Stomach (tissue), 9 donors: ENCODE results near the gene ATP1B1. TPM values are rescaled to one million over a fixed set of nuclear protein-coding genes. Genes with fewer than 3 reads are reported as not detected.
"Not testable (repeated sequence)": the region's sequence is repeated elsewhere in the genome, so short reads cannot be mapped to it uniquely, and the experiment has no call there.

ENCODE experiments used
- DNase-seq, 2 donors: peaks; one replicate each; pipeline versions ENCODE4 v3.0.0 to v3.0.0-alpha.2; 2013 to 2019
- H3K27ac ChIP-seq, 5 donors: fragments of 200-600 bp in 4 of 5; sonication (generic) in 4 of 5; one replicate each; pipeline ENCODE4 v1.5.1; 2013 to 2019; ENCODE audit warnings: mild to moderate bottlenecking in 1 of 5, moderate library complexity in 1 of 5
- H3K27me3 ChIP-seq, 3 donors: fragments of 200-600 bp; sonication (generic); one replicate each; pipeline ENCODE4 v1.5.1; 2017 to 2019; ENCODE audit warnings: mixed run types in 1 of 3
- H3K36me3 ChIP-seq, 4 donors: fragments of 200-600 bp; sonication (generic); 1 replicate in 3 of 4; 2 replicates in 1 of 4; pipeline ENCODE4 v1.5.1; 2016 to 2019
- H3K4me1 ChIP-seq, 4 donors: fragments of 200-600 bp; sonication (generic); one replicate each; pipeline ENCODE4 v1.5.1; 2016 to 2019
- H3K4me3 ChIP-seq, 4 donors: fragments of 200-600 bp; sonication (generic) in 3 of 4; one replicate each; pipeline ENCODE4 v1.5.1; 2016 to 2019; ENCODE audit warnings: mild to moderate bottlenecking in 1 of 4
- H3K9me3 ChIP-seq, 4 donors: fragments of 200-600 bp; sonication (generic); one replicate each; pipeline ENCODE4 v1.5.1; 2016 to 2019
- EP300 ChIP-seq: sonication (generic); formaldehyde crosslinking; IDR thresholded peaks from one replicate; pipeline ENCODE4 v1.6.1; 2017; ENCODE audit warnings: antibody characterized with exemption
- POLR2A ChIP-seq, 4 donors: fragments of 450-650 bp; IDR thresholded peaks; one replicate each; pipeline ENCODE4 v1.6.1; 2016; ENCODE audit warnings: antibody characterized with exemption in 4 of 4, control low read depth in 2 of 4, mild to moderate bottlenecking in 1 of 4, moderate library complexity in 1 of 4
- POLR2AphosphoS5 ChIP-seq, 3 donors: sonication (generic); formaldehyde crosslinking; IDR thresholded peaks; one replicate each; pipeline ENCODE4 v1.6.1; 2016; ENCODE audit warnings: antibody characterized with exemption in 3 of 3
- WGBS, 5 donors: extraction: QIAGEN DNeasy Blood & Tissue Kit in 3 of 5; methylation state at CpG; one replicate each; pipeline versions ENCODE4 v1.1.5 to v1.1.7; 2013 to 2018; 5-methylcytosine and 5-hydroxymethylcytosine counted together
- intact Hi-C: fragments of 100-400 bp; cut with DNase I; formaldehyde crosslinking; loops from one replicate; pipeline ENCODE4 v1.15.1; 2023; ENCODE audit warnings: low total_unique reads
- polyA plus RNA-seq, 3 donors: library from polyadenylated mRNA; stranded (reverse); fragments of 200-250 nt; gene quantifications; one replicate each; pipeline ENCODE4 v1.2.3, GENCODE V29; 2013
- total RNA-seq, 5 donors: library from RNA; depleted of rRNA; stranded (reverse); fragments of >200 nt; gene quantifications; one replicate each; pipeline versions ENCODE4 v1.1.0 to v1.2.3, GENCODE V29; 2014 to 2016
- TF ChIP-seq, protein P1 (sequence below), 7 experiments: fragments of 450-650 bp in 4 of 7; fragments of 200-600 bp in 3 of 7; sonication (generic) in 3 of 7; IDR thresholded peaks; one replicate each; pipeline ENCODE4 v1.5.1; 2016 to 2019; ENCODE audit warnings: antibody characterized with exemption in 7 of 7, control low read depth in 2 of 7, mild to moderate bottlenecking in 1 of 7
- donor health status: healthy with polysubstance abuse.
- donor health status: Bipolar disorder and iron deficiency.
- donor health status: healthy.

ATP1B1 gene
- total and polyA plus RNA-seq, 8 donors: 59.9 to 507 (median 146) TPM

DNA sequence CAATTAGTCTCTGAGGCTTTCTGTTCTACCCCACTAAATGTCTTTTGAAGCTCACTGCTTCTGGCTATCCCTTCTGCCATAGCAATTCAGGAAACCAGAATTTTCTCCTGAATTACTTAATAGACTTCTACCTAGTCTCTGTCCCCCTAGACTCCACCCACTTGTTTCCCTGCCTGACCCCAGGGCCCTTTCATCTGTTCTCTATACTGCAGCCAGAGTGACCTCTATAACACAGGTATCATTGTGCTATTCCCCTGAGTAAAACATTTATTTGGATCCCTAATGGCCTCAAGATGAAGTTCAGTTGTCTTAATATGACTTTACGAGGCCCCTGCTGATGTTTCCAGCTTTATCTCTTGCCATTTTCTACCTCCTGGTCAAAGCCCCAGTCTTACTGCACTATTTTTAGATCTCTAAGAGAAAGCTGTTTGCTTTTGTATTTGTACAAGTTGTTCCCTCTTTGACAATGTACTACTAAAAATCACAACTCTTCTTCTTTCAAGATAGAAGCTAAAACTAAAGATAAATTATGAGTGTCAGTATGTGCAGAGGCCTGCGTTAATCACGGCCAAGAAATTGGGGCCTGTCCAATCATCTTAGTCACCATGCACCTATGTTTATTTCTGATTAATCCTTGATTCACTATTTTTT is 54.5 kb downstream of the ATP1B1 start:
- peaks cover 0 to 19% (median 8%) of the 10 kb centered on the region in 4 donors for H3K4me1 ChIP-seq
- intact Hi-C loops: no loop called here
- no peak for DNase-seq
- H3K27me3 ChIP-seq: no peaks in the 10 kb centered on the region
- no peaks in the 10 kb centered on the region for H3K9me3 ChIP-seq
- TF ChIP-seq EP300 (no peak), POLR2AphosphoS5 (IDR thresholded peaks at IDR 0.05) (no peak), POLR2A (IDR thresholded peaks at IDR 0.05) (no peak)
- TF ChIP-seq, protein P1, sequence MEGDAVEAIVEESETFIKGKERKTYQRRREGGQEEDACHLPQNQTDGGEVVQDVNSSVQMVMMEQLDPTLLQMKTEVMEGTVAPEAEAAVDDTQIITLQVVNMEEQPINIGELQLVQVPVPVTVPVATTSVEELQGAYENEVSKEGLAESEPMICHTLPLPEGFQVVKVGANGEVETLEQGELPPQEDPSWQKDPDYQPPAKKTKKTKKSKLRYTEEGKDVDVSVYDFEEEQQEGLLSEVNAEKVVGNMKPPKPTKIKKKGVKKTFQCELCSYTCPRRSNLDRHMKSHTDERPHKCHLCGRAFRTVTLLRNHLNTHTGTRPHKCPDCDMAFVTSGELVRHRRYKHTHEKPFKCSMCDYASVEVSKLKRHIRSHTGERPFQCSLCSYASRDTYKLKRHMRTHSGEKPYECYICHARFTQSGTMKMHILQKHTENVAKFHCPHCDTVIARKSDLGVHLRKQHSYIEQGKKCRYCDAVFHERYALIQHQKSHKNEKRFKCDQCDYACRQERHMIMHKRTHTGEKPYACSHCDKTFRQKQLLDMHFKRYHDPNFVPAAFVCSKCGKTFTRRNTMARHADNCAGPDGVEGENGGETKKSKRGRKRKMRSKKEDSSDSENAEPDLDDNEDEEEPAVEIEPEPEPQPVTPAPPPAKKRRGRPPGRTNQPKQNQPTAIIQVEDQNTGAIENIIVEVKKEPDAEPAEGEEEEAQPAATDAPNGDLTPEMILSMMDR (IDR thresholded peaks at IDR 0.05): no peak
- H3K36me3 ChIP-seq: no peaks in the 10 kb centered on the region
- WGBS, 5 donors: 34 to 60% (median 48%) methylated on average over 3 of the region's 3 CpGs
- H3K27ac ChIP-seq: peak overlapping the region in 2 of 5 donors; percentile 13 to 29
- H3K4me3 ChIP-seq: no peak overlapping the region

DNA sequence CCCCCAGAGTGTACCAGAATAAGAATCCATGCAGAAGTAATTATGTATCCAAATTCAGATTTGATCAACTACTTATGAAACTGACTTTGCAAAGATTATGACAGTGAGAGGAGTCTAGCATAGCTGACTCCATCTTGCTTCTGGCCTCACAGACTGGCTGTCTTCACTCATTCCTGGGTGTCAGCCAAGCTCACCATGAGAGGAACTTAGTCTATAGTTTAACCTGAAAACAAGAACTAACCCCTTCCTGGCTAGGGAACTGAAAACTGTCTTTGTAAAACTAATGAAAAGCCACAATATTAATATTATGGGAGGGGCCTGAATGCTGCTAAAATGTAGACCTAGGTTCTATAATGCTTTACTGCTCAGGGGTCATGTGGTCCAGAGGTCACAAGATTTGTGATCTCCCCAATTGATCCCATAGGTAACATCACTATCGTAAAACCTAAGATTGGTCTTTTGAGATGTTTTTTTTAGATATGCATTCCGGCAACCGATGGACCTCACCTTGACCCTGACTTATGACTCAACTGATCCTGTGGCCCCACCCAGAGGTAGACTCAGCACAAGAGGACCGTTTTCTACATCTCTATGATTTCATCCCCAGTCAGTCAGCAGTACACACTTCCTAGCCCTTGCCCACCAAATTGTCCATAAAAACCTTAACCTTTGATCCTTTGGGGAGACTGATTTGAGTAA is 55.2 kb downstream of the ATP1B1 start:
- DNase-seq: peak in 1 of 2 donors; percentile 23
- no peaks in the 10 kb centered on the region for H3K9me3 ChIP-seq
- H3K4me3 ChIP-seq: no peak overlapping the region
- TF ChIP-seq, protein P1 (IDR thresholded peaks at IDR 0.05): no peak
- WGBS, 5 donors: 77 to 91% (median 89%) methylated on average over 4 of the region's 4 CpGs
- H3K27me3 ChIP-seq: no peaks in the 10 kb centered on the region
- H3K36me3 ChIP-seq: no peaks in the 10 kb centered on the region
- H3K27ac ChIP-seq: peak overlapping the region in 1 of 5 donors; percentile 29
- peaks cover 0 to 16% (median 8%) of the 10 kb centered on the region in 4 donors for H3K4me1 ChIP-seq
- intact Hi-C loops: no loop called here

DNA sequence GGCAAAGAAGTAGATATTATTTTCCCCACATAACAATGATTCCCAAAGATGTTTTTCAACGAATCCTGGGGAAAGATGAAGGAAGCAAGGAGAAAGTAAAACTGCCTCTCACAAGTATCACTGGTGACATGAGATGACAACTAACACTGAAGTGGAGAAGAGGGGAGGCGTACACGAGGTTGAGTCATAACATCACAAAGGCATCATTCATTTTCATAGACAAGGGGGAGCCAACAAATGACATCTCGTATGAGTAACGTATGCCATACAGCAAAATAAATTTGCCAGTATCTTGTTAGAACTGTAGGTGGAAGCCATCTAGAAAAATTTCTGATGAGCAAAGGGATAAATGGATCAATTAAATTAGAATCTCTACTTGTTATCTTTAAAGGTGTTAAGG is 56.6 kb downstream of the ATP1B1 start:
- TF ChIP-seq POLR2AphosphoS5 (IDR thresholded peaks at IDR 0.05) (no peak), POLR2A (IDR thresholded peaks at IDR 0.05) (no peak), EP300 (no peak)
- TF ChIP-seq, protein P1 (IDR thresholded peaks at IDR 0.05): no peak
- Histone ChIP-seq H3K36me3 (no peaks in the 10 kb centered on the region), H3K9me3 (no peaks in the 10 kb centered on the region), H3K27me3 (no peaks in the 10 kb centered on the region), H3K4me1 (peaks cover 0 to 14% (median 8%) of the 10 kb centered on the region in 4 donors), H3K27ac (no peak overlapping the region), H3K4me3 (no peak overlapping the region)
- intact Hi-C loops: no loop called here
- WGBS, 5 donors: 62 to 74% (median 72%) methylated on average over 5 of the region's 5 CpGs
- no peak for DNase-seq

DNA sequence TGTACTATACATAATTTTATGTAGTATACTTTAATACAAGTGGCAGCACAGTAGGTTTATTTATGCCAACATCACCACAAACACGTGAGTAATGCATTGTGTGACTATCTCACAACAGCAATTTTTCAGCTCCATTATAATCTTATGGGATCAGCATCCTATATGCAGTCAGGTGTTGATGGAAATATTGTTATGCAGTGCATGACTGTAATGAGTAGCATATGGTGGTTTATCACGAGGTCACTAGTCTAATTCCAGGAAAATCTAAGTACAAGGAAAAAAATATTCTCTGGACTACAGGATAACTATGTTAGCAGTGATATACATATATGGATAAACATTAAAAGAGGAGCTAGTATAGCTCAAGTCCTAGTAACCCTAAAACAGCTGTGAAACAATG is 69.0 kb downstream of the ATP1B1 start:
- Histone ChIP-seq H3K27ac (no peak overlapping the region), H3K9me3 (no peaks in the 10 kb centered on the region), H3K27me3 (no peaks in the 10 kb centered on the region), H3K4me1 (no peaks in the 10 kb centered on the region), H3K4me3 (no peak overlapping the region), H3K36me3 (no peaks in the 10 kb centered on the region)
- intact Hi-C loops: no loop called here
- TF ChIP-seq, protein P1 (IDR thresholded peaks at IDR 0.05): no peak
- TF ChIP-seq POLR2A (IDR thresholded peaks at IDR 0.05) (no peak), POLR2AphosphoS5 (IDR thresholded peaks at IDR 0.05) (no peak)
- DNase-seq: no peak
- WGBS, 5 donors: 66 to 79% (median 70%) methylated on average over 2 of the region's 2 CpGs

DNA sequence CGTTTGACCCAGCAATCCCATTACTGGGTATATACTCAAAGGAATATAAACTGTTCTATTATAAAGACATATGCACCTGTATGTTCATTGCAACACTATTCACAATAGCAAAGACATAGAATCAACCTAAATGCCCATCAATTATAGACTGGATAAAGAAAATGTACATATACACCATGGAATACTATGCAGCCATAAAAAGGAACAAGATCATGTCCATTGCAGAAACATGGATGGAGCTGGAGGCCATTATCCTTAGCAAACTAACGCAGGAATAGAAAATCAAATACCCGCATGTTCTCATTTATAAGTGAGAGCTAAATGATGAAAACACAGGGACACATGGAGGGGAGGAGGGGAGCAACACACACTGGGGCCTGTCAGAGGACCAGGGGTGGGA is 72.9 kb downstream of the ATP1B1 start:
- WGBS, 5 donors: 94 to 100% (median 95%) methylated on average over 3 of the region's 3 CpGs
- H3K4me1 ChIP-seq, H3K27ac ChIP-seq, intact Hi-C loops, H3K9me3 ChIP-seq, H3K36me3 ChIP-seq, H3K4me3 ChIP-seq, DNase-seq, H3K27me3 ChIP-seq: not testable (repeated sequence)
